Umbilical cord (tissue), 2 donors: ENCODE results near the gene SLC6A13. TPM values are rescaled to one million over a fixed set of nuclear protein-coding genes. Genes with fewer than 3 reads are reported as not detected.
"Not testable (repeated sequence)": the region's sequence is repeated elsewhere in the genome, so short reads cannot be mapped to it uniquely, and the experiment has no call there.

ENCODE experiments used
- DNase-seq: peaks from one replicate; pipeline ENCODE4 v3.0.0-alpha.2; 2015; ENCODE audit warnings: low spot score
- total RNA-seq: library from RNA; depleted of rRNA; stranded (reverse); fragments of >200 nt; gene quantifications from one replicate; pipeline ENCODE4 v1.2.3, GENCODE V29; 2014; ENCODE audit warnings: low replicate concordance; ENCODE audit not compliant: insufficient read depth

The SLC6A13 gene
- total RNA-seq, 1 donor from 2014 or later = 11.1 TPM

DNA sequence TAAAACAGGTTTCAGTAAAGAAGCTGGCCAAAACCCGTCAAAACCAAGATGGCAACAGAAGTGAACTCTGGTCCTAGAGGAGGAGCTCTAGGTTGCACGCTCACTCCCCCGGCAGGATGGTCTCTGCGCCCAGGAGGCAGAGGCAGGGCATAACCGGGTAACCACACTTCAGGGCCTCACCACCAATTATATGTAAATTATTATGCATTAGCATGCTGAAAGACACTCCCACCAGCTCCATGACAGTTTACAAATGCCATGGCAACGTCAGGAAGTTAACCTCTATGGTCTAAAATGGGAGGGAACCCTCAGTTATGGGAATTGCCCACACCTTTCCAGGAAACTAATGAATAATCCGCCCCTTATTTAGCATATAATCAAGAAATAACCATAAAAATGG, 28.6 kb downstream of the SLC6A13 start:
- no peak for DNase-seq

DNA sequence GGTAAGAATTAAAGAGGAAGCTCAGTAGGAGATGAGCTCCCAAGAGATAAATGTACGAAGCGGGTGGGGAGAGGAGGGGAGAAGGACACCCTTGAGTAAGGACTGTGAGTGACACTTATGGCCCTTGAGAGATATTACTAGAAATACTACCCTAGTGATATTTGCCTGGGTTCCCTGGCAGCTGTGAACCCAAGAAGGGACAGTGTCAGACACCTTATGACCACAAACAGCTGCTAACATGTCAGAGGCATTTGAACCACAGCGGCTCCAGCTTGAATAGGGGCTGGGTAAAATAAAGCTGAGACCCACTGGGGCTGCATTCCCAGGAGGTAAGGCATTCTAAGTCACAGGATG, 29.0 kb downstream of the SLC6A13 start:
- no peak for DNase-seq

DNA sequence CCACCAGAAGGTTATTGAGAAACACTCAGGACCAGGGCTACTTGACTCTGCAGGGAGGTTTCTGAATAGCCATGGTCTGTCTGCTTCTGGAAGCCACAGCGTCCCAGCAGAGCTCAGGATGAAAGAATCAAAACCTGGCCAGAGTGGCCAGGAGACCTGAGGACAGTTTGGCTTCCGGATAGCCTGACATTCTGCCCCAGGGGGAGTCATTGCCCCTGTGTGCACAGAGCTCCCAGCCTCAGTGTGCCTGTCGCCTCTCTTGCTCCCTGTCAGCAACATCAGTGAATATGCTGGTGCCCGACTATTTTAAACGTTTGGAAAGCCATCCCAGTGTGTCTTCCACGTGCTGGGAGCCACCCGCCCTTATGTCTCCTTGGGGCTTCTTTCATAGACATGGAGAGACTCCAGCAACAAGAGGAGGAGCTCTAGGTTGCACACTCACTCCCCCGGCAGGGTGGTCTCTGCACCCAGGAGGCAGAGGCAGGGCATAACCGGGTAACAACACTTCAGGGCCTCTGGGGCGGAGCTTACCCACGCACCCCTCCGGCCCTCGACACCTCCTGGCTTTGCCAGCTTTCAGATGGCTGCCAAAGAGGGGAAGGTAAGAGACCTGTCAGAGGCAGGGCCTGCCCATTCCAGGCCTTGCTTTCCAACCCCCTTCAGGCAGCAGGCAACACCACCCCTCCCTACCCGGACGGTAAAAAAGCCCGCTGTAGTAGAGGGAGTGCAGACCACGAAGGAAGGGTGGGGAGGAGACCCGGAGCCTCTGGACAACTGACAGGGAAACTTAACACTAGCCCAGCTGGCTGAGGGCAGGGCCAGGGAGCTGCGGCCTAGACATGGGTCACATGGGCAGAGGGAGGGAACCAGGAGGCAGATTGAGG, 29.7 kb downstream of the SLC6A13 start:
- DNase-seq = no peak

DNA sequence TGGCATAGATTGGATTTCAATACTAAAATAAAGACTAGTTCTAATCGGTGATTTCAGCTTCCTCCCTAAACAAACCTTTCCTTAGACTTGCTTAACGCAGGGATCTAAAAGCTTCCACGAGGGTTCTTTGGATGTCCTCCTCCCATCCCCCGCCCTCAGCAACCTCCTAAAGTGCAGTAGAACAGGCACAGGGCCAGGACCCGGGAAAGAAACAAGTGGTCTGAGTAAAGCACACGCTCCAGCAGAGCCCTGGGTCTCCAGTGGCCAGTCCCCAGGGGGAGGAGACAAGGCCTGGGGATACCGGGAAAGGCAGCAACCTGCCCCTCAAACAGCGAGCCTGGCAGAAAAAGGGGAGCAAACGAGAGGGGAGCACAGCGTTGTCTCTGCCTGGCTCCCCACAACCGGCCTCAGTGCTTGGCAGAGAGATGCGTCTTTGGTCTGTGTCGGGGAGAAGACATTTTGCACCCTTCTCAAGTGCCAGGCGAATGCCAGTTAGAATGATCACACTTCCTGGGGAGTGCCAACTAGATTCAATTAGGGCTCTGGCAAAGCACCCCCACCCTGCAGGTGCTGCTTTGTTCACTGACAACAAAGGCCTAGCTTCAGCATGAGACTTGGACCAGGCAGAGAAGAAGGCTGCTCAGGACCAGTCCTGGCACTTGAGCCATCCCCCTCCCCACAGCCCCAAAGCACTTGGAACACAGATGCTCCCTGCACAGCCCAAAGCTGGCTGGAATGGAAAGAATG, 31.5 kb downstream of the SLC6A13 start:
- no peak for DNase-seq

DNA sequence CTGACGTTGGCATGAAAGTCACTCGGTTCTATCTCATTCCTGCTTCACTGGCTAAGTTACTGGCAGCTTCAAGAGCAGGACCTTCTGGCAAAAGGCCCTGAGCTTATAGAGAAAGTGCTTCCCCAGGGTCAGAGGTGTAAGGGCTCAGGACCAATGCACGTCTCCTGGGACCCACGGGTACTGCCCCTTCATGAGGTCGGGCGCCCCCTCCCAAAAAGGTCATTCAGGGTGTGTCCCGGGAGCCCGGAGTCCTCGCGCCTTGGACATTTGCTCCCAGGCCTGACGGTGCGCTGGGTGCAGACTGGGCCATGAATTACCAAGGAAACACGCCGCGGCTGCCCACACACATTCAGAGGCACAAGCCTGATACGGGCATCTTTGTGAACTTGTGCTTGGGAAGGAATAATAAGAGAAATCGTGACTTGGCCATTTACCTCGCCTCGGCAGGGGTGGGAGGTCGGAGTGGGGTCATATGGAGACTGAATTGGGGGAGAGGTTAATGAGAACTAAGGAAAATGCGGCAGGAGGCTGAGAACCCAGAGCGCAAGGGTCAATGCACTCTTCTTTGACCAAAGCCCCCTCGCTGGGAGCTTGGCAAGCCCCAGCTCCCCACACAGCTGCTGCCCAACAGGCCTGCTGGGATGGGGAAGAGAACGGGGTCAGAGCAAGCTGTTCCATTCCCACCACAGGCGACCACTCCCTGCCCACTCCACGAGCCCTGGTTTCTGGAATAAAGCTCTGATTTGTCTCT, 33.0 kb downstream of the SLC6A13 start:
- DNase-seq = no peak

DNA sequence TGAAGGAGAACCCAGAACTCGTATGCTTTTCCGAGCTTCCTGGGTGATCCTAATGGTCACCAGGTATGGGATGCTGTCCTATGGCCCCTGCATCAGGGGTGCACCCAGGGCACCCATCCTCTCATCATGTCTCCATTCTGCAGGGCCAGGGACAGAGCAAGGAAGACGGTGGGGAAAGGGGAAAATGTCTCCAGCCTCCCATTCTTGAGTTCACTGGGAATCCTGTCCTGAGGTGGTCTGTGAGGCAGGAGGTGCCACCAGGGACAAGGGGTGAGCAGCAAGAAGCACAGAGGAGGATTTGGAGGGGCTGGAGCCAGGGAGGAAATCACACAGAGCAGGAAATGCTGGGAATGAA, 33.8 kb downstream of the SLC6A13 start:
- DNase-seq = no peak

DNA sequence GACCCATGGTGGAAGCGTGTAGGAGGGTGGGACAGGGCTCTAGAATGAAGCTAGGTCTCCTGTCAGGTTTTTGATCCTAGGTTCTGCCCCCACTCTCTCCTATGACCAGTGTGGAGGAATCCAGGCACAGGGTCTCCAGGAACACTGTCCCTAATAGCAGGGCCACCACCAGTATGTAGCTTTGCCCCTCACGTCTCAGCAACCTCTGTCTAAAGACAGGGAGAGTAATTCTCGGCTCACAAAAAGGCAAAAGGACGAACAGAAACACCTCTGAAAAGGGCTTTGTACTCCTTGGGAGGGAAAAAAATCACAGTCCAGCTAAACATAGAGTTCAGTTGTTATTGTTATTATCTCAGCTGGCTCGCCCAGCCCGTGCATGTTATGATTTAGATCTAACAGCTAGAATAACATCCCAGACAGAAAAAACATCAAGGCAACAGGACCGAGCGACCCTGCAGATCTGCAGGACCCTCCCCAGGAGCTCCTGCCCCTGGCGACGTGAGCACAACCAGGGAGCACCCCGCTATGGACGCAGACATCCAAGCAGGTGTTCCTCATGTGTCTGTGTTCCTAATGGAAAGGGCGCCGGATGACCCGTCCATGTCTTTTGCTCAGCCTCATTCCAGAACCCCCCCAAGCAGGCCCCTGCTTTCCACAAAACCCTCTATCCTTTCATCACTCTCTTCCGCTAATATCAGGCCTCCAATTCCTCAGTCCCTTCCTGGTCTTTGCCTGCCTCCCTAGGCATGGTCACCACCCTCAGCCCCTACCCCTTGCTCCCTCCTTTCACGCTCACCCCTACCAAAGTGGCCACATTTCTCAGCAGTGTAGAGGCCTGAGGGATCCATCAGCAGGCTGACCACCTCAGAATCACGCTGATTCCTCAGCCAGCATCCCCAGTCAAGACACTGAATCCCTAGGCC, 34.5 kb downstream of the SLC6A13 start:
- DNase-seq = no peak

DNA sequence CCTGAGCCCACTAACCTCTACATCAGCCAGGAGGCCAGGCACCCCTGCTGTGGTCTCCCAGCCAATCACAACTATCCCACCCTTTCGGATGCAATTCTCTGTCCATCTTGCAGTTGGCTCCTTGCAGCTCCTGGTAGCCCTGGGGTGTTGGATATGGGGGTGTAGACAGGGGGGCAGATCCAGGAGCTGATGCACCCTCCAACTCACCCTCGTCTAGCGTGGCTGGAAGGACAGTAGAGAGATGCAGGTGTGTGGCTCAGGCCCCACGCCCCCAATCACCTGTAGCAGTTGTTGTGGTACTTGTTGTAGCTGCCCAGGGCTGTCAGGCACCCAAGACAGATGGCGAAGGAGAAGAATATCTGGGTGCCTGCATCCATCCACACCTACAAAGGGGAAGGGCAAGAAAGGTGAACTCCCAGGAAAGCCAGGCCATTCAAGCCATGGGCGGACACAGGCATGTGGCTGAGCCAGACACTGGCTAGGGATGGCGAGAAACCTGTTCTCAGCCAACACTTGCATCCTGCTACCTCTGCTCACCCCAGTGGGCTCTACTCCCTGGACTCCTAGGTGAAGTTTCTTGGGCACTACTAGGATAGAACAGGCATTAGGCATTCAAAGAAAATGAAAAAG, 35.2 kb downstream of the SLC6A13 start:
- no peak for DNase-seq

DNA sequence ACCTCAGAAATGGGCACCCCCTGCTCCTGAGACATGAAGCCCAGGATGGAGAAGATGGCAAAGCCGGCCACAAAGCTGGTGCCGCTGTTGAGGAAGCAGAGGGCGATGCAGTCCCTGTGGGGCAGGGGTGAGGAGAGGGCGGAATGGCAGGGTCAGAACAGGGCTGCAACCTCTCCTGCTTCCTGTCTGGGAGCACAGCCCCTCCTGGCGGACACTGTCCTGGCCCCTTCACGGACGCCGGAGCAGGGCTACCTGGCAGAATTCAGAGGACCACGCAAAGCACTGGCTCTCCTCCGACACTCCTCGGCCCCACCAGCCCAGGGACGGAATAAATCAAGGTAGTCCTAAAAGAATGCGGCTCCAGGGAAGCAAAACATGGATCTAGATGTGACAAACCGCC, 36.2 kb downstream of the SLC6A13 start:
- DNase-seq = no peak

DNA sequence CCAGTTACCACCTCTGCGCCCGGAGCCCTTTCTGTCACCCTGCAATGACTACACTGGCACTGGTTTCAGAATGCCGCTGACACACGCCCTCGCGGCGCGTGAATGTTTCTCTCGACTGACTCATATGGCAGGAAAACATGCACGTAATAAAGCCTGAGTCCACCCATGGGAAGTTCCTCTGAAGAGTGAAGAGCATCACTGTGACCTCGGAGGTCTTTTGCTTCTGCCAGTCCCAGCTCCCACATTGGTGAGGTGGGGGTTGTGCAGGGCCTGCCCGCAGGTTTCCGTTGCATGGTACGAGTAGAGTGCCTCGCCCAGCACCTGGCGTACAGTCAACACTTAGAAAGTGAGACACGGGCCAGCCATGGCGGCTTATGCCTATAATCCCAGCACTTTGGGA, 37.6 kb downstream of the SLC6A13 start:
- DNase-seq = no peak

DNA sequence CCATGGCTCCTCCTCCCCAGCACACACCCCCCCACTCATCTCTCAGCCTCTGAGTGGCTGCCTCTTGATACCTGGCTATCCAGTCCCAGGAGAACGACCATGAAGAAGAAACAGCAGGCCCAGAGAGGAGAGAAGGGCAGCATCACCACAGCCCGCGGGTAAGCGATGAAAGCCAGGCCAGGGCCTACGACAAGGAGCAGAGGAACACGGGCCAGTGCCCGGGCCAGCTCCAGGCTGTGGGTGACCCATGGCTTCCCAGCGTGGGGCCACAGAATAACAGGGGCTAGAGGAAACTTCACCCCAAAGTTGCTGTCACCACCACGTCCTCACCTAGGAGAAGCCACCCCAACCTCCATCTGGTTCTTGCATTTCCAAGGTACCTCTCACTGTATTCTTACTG, 38.3 kb downstream of the SLC6A13 start:
- no peak for DNase-seq

DNA sequence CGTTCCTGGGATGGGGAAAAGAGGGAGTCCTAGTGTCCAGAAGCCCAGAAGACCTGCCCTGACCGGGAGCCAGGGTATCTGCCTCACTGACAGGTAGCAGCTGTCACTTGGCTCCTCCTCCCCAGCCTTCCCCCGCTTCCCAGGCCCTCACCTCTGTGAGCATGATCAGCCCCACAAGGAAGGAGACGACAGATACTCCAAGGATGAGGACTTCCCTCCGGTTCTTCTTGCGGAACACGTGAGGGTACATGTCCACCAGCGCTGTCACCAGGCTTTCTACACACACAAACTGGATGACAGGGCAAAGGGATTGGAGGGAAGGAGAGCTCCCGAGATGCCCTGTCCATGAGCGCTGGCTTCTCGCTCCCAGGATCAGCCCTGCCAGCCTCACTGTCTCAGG, 38.8 kb downstream of the SLC6A13 start:
- no peak for DNase-seq

DNA sequence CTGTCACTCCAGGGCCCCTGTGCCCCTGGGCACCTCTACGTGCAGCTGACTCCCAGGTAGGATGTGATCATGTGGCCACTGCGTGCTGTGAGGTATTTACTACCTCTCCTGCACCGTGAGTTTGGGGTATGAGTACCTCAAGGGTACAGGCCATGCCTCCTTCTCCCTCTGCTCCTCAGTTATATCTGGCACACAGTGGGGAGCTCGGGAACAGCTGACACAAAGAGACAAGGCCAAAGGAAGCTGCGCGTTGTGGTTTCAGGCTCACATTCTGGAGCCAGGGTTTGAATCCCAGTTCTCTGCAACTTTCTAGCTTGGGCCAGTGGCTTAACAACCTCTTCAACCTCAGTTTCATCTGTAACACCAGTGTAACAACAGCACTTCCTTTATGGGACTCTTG, 40.9 kb downstream of the SLC6A13 start:
- DNase-seq = no peak

DNA sequence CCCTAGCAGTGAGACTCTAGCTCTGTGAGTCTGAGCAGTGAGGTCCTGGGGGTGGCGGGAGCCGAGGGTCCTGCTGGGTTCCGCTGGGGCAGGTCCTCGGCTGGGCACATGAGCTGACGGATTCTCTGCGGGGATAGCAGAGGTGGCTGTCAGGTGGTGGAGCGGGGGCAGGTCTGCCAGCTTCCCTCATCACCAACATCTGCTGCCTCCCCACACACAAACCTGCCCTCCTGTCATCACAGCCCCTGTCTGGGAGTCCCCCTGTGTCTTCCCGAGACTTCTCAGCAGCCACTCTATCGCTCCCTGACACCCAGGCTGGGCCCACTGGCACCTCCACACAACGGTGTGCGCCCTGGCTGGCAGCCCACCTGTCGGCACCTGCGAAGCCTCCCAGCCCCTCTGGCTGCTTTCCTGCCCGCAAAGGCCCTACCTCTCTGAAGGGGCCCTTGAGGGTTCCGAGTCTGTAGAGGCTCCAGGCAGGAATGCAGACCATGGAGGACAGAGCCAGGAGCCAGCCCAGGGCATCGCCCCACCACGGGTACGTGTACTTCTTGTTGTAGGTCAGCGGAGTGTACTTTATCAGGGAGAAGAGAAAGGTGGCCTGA, 41.6 kb downstream of the SLC6A13 start:
- no peak for DNase-seq

DNA sequence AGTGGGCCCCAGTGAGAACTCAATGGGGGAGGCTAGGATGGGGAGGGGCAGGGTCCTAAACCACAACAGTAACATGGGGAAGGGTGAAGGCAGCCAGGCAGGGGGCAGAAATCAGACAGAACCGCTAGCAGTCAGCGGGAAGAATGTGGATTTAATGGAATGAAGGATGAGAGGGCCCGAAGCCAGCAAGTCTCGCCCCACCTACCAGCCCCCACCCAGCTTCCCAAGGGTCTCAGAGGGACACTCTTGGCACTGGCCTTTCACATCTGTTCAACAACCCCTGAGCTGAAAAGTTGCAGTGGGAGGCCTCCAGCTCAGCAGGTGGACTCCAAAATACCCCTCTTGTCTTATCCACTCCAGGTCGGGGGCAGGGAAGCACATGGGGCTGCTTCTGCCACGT, 42.1 kb downstream of the SLC6A13 start:
- DNase-seq = no peak

DNA sequence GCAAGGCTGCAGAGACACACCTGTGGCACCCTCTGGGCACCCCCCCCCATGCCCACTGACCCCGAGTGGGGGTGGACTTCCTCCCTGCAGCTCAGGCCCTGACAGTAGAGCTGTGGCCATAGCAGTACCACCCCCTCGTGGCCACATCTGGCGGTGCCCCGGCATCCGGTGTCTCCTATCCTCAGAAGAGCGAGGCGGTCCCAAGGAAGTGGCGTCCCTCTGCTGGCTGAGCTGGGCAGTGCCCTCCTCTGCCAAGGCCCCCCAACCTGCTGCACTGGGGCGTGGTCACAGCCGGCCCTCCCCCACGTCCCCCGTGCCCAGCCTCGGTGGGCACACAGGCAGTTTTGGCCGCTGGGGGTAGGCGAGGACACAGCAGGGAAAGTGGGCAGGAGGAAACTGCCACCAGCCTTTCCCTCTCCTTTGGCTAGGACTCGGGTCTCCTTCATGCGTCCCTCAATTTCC, 42.7 kb downstream of the SLC6A13 start:
- no peak for DNase-seq

DNA sequence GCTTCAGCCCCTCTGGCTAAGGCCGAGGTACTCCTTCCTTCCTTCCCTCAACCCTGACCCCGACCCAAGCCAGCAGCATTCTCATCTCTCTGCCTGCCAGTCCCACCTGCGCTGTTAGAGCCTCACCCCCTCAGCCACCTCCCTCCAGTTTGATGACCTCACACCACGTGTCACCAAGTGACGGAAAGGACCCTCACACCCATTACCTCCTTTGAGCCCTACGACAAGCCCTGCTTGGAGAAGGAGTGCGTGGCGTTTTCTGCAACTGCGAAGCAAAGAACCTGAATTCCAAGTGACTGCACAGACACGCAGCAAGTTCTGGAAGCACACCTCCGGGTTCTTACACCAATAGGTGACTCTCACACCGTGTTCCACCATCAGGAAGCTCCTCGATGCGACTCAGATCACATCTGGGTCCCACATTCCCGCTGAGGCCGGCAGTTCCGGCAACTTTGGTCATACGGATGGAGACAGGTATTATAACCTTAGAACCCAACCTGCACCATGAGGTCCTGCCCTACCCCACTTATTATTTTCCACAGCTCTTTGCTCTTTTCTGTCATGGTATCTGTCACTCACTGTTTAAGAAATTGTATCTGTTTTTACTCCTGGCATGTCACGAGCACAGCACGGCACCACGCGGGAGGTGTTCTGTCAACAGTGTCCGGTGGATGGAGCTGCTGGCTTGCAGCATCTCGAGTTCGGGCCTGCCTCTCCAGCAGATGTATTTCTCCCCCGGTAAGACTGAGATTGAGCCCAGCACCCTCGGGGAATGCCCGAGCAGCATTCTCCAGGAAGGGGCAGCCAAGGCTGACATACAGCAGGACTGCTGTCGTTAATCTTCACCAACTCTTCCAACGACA, 43.7 kb downstream of the SLC6A13 start:
- DNase-seq = peak; percentile 47

DNA sequence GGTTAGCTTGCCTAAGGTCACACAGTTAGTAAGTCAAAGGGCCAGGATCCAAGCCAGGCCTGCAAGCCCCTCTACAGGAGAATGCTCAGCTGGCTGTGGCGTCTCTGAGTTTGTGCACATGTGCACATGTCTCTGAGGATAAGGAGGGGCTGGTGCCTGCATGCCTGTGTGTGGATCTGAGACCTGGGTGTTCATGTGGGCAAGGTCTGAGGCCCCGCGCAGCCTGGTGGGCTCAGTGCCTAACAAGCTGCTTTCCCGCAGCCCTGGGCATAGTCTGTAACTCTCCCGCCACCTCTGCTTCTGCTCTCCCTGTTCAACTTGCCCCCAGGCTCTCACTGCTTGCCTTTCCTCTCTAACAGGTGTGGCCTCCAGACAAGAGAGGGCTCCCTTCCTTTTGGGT, 44.4 kb downstream of the SLC6A13 start:
- no peak for DNase-seq

DNA sequence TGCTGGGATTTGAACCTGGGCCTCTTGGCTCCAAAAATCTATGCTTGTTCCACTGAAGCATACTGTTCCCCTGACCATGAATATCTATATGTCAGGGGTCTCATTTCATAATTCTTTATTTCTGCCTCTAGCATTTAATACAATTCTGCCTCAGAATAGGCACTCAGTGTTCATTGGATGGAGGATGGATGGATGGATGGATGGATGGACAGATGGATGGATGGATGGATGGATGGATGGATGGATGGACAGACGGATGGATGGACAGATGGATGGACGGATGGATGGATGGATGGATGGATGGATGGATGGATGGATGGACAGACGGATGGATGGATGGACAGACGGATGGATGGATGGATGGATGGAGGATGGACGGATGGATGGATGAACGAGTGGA, 45.6 kb downstream of the SLC6A13 start:
- DNase-seq = not testable (repeated sequence)
